ENCODE results near the gene DYNC1I1.

Gene DYNC1I1

GRCh38 chr7:96097835-96098234, 325.5 kb downstream of the DYNC1I1 start:
- H3K4me1 ChIP-seq = peaks cover 4% of the 10 kb centered on the region
- no peak overlapping the region for H3K4me3 ChIP-seq
- H3K27me3 ChIP-seq (ENCODE audit: low read depth) = no peaks in the 10 kb centered on the region
- H3K36me3 ChIP-seq (replicated peaks) = no peaks in the 10 kb centered on the region
- H3K9me3 ChIP-seq = no peaks in the 10 kb centered on the region
- DNase-seq (ENCODE audit: low spot score in 2 of 2) = no peak
- in situ Hi-C loops (cut with MboI; ENCODE audit: low sequenced_read_pairs) = no loop called here

GRCh38 chr7:96100737-96101136, 328.4 kb downstream of the DYNC1I1 start:
- DNase-seq (ENCODE audit: low spot score in 2 of 2) = no peak

GRCh38 chr7:96102096-96102811, 329.9 kb downstream of the DYNC1I1 start:
- no peaks in the 10 kb centered on the region for H3K36me3 ChIP-seq (replicated peaks)
- H3K4me3 ChIP-seq = no peak overlapping the region
- H3K9me3 ChIP-seq = no peaks in the 10 kb centered on the region
- no peaks in the 10 kb centered on the region for H3K27me3 ChIP-seq (ENCODE audit: low read depth)
- in situ Hi-C loops (cut with MboI; ENCODE audit: low sequenced_read_pairs) = no loop called here
- peaks cover 4% of the 10 kb centered on the region for H3K4me1 ChIP-seq
- DNase-seq (ENCODE audit: low spot score in 2 of 2) = no peak

More at GRCh38 chr7:96100737-96101136, 328.4 kb downstream of the DYNC1I1 start:
- no peak overlapping the region for H3K4me3 ChIP-seq
- in situ Hi-C loops (cut with MboI; ENCODE audit: low sequenced_read_pairs) = no loop called here
- no peaks in the 10 kb centered on the region for H3K36me3 ChIP-seq (replicated peaks)
- peaks cover 4% of the 10 kb centered on the region for H3K4me1 ChIP-seq
- no peaks in the 10 kb centered on the region for H3K27me3 ChIP-seq (ENCODE audit: low read depth)
- no peaks in the 10 kb centered on the region for H3K9me3 ChIP-seq

- in situ Hi-C loops (cut with MboI; ENCODE audit: low sequenced_read_pairs) = no loop called here
- H3K36me3 ChIP-seq (replicated peaks) = no peaks in the 10 kb centered on the region
- H3K27me3 ChIP-seq (ENCODE audit: low read depth) = no peaks in the 10 kb centered on the region
- no peak for DNase-seq (ENCODE audit: low spot score in 2 of 2)
- no peaks in the 10 kb centered on the region for H3K4me1 ChIP-seq
- H3K9me3 ChIP-seq = no peaks in the 10 kb centered on the region
- H3K4me3 ChIP-seq = no peak overlapping the region
These were observed 332.6 kb downstream of the DYNC1I1 start for GRCh38 chr7:96104984-96105383.

- no peaks in the 10 kb centered on the region for H3K27me3 ChIP-seq (ENCODE audit: low read depth)
- no peaks in the 10 kb centered on the region for H3K36me3 ChIP-seq (replicated peaks)
- H3K4me3 ChIP-seq = no peak overlapping the region
- in situ Hi-C loops (cut with MboI; ENCODE audit: low sequenced_read_pairs) = no loop called here
- no peaks in the 10 kb centered on the region for H3K4me1 ChIP-seq
- no peaks in the 10 kb centered on the region for H3K9me3 ChIP-seq
- DNase-seq (ENCODE audit: low spot score in 2 of 2) = no peak
These were observed 339.1 kb downstream of the DYNC1I1 start for GRCh38 chr7:96111405-96111804.

- Histone ChIP-seq H3K27me3 (ENCODE audit: low read depth) (no peaks in the 10 kb centered on the region), H3K4me3 (no peak overlapping the region), H3K36me3 (replicated peaks) (no peaks in the 10 kb centered on the region), H3K9me3 (no peaks in the 10 kb centered on the region), H3K4me1 (no peaks in the 10 kb centered on the region)
- DNase-seq (ENCODE audit: low spot score in 2 of 2) = no peak
- in situ Hi-C loops (cut with MboI; ENCODE audit: low sequenced_read_pairs) = no loop called here
These were observed 341.8 kb downstream of the DYNC1I1 start for GRCh38 chr7:96114190-96114589.

GRCh38 chr7:96116173-96116572, 343.8 kb downstream of the DYNC1I1 start:
- Histone ChIP-seq H3K4me3 (no peak overlapping the region), H3K4me1 (no peaks in the 10 kb centered on the region), H3K36me3 (replicated peaks) (no peaks in the 10 kb centered on the region; the same call in 1 of the 2 replicates), H3K9me3 (no peaks in the 10 kb centered on the region), H3K27me3 (ENCODE audit: low read depth) (no peaks in the 10 kb centered on the region)
- DNase-seq (ENCODE audit: low spot score in 2 of 2) = no peak
- in situ Hi-C loops (cut with MboI; ENCODE audit: low sequenced_read_pairs) = no loop called here

- Histone ChIP-seq H3K4me1 (no peaks in the 10 kb centered on the region; the same call in 1 of the 2 replicates), H3K36me3 (replicated peaks) (peaks cover 3% of the 10 kb centered on the region; the same call in 1 of the 2 replicates), H3K9me3 (no peaks in the 10 kb centered on the region), H3K27me3 (ENCODE audit: low read depth) (no peaks in the 10 kb centered on the region), H3K4me3 (no peak overlapping the region)
- DNase-seq (ENCODE audit: low spot score in 2 of 2) = no peak
- in situ Hi-C loops (cut with MboI; ENCODE audit: low sequenced_read_pairs) = no loop called here
These were observed 346.2 kb downstream of the DYNC1I1 start for GRCh38 chr7:96118449-96119001.

- Histone ChIP-seq H3K4me1 (no peaks in the 10 kb centered on the region; the same call in 1 of the 2 replicates), H3K27me3 (ENCODE audit: low read depth) (no peaks in the 10 kb centered on the region), H3K36me3 (replicated peaks) (peaks cover 3% of the 10 kb centered on the region; the same call in 1 of the 2 replicates), H3K4me3 (no peak overlapping the region), H3K9me3 (no peaks in the 10 kb centered on the region)
- in situ Hi-C loops (cut with MboI; ENCODE audit: low sequenced_read_pairs) = no loop called here
- DNase-seq (ENCODE audit: low spot score in 2 of 2) = no peak
These were observed 348.3 kb downstream of the DYNC1I1 start for GRCh38 chr7:96120445-96121225.

- no peaks in the 10 kb centered on the region for H3K27me3 ChIP-seq (ENCODE audit: low read depth)
- peaks cover 3% of the 10 kb centered on the region; the same call in 1 of the 2 replicates for H3K36me3 ChIP-seq (replicated peaks)
- no peak for DNase-seq (ENCODE audit: low spot score in 2 of 2)
- peaks cover 2% of the 10 kb centered on the region; the same call in 1 of the 2 replicates for H3K4me1 ChIP-seq
- H3K9me3 ChIP-seq = no peaks in the 10 kb centered on the region
- in situ Hi-C loops (cut with MboI; ENCODE audit: low sequenced_read_pairs) = no loop called here
- H3K4me3 ChIP-seq = no peak overlapping the region
These were observed 349.4 kb downstream of the DYNC1I1 start for GRCh38 chr7:96121752-96122151.

GRCh38 chr7:96122746-96123145, 350.4 kb downstream of the DYNC1I1 start:
- Histone ChIP-seq H3K36me3 (replicated peaks) (peaks cover 3% of the 10 kb centered on the region; the same call in 1 of the 2 replicates), H3K4me3 (no peak overlapping the region), H3K27me3 (ENCODE audit: low read depth) (no peaks in the 10 kb centered on the region), H3K4me1 (peaks cover 6% of the 10 kb centered on the region; the same call in 1 of the 2 replicates), H3K9me3 (no peaks in the 10 kb centered on the region)
- DNase-seq (ENCODE audit: low spot score in 2 of 2) = no peak
- in situ Hi-C loops (cut with MboI; ENCODE audit: low sequenced_read_pairs) = no loop called here

- Histone ChIP-seq H3K9me3 (no peaks in the 10 kb centered on the region), H3K4me3 (no peak overlapping the region), H3K36me3 (replicated peaks) (0 out of 2 replicates have a peak, but pooled peaks cover 3% of the 10 kb centered on the region), H3K4me1 (peaks cover 8% of the 10 kb centered on the region; the same call in 1 of the 2 replicates), H3K27me3 (ENCODE audit: low read depth) (no peaks in the 10 kb centered on the region)
- no peak for DNase-seq (ENCODE audit: low spot score in 2 of 2)
- in situ Hi-C loops (cut with MboI; ENCODE audit: low sequenced_read_pairs) = no loop called here
These were observed 354.0 kb downstream of the DYNC1I1 start for GRCh38 chr7:96126382-96126781.

- Histone ChIP-seq H3K4me1 (peaks cover 8% of the 10 kb centered on the region; the same call in 1 of the 2 replicates), H3K36me3 (replicated peaks) (no peaks in the 10 kb centered on the region), H3K9me3 (no peaks in the 10 kb centered on the region), H3K4me3 (no peak overlapping the region), H3K27me3 (ENCODE audit: low read depth) (no peaks in the 10 kb centered on the region)
- DNase-seq (ENCODE audit: low spot score in 2 of 2) = peak in 1 of 2 experiments; percentile 48
- in situ Hi-C loops (cut with MboI; ENCODE audit: low sequenced_read_pairs) = no loop called here
These were observed 355.4 kb downstream of the DYNC1I1 start for GRCh38 chr7:96127746-96128145.

GRCh38 chr7:96131525-96131924, 359.2 kb downstream of the DYNC1I1 start:
- DNase-seq (ENCODE audit: low spot score in 2 of 2) = no peak
- in situ Hi-C loops (cut with MboI; ENCODE audit: low sequenced_read_pairs) = no loop called here
- no peaks in the 10 kb centered on the region for H3K36me3 ChIP-seq (replicated peaks)

More at GRCh38 chr7:96131525-96131924, 359.2 kb downstream of the DYNC1I1 start:
- Histone ChIP-seq H3K9me3 (no peaks in the 10 kb centered on the region), H3K27me3 (ENCODE audit: low read depth) (no peaks in the 10 kb centered on the region), H3K4me3 (no peak overlapping the region), H3K4me1 (peaks cover 14% of the 10 kb centered on the region)

Measured in HAP-1 (cell line).